ENCODE data around the gene CXXC5. TPM values are rescaled to one million over a fixed set of nuclear protein-coding genes. Genes with fewer than 3 reads are reported as not detected.

Gene CXXC5
- polyA plus RNA-seq, 1 of the 3 experiments (the other 2 are of a cell fraction): 47.4 TPM

GRCh38 chr5:139639619-139640380, 8.3 kb upstream of the CXXC5 start:
- Histone ChIP-seq H3K27me3 (ENCODE audit: insufficient read depth) (no peaks in the 10 kb centered on the region), H3K4me1 (ENCODE audit: control insufficient read depth in 1 of 2, insufficient read depth in 2 of 2, low read depth in 1 of 2, low read length in 1 of 2) (peaks cover 45 to 65% of the 10 kb centered on the region in 2 experiments), H3K36me3 (replicated peaks in 1 of 2; ENCODE audit: control insufficient read depth in 1 of 2, insufficient read depth in 2 of 2, low read length in 1 of 2) (no peaks in the 10 kb centered on the region), H3K79me2 (ENCODE audit: insufficient read depth) (peaks cover 23% of the 10 kb centered on the region; the same call in 1 of the 2 replicates), H3F3A (replicated peaks; ENCODE audit: insufficient read depth) (peaks cover 30% of the 10 kb centered on the region), H3K9ac (no peak overlapping the region), H2AFZ (ENCODE audit: low read depth) (no peak overlapping the region), H3K4me2 (no peak overlapping the region), H3K4me3 (ENCODE audit: low read depth in 2 of 2, low read length in 1 of 2) (no peak overlapping the region), H3K27ac (ENCODE audit: low read depth in 2 of 2, low read length in 1 of 2) (peak overlapping the region in 1 of 2 experiments; percentile 99; a peak in 2 of 4 replicates), H4K20me1 (ENCODE audit: insufficient read depth) (no peaks in the 10 kb centered on the region; the same call in 1 of the 2 replicates), H3K9me3 (no peaks in the 10 kb centered on the region), H3K9me2 (no peaks in the 10 kb centered on the region)
- POLR2A ChIA-PET: interaction anchor here (2.8 to 5.4 kb wide), 2 partner anchors 9 to 38 kb away, joined by 13 to 130 read pairs; partner anchors contain the start of gene CXXC5
- peak; percentile 47 for DNase-seq
- WGBS (ENCODE audit: low lambda C conversion rate): 93% methylated on average over 3 of the region's 11 CpGs
- CTCF ChIA-PET: interaction anchor here (0.8 to 22.4 kb wide), 5 partner anchors 9 to 128 kb away, joined by 3 to 627 read pairs (median 238); partner anchors contain the start of gene CXXC5
- TF ChIP-seq MXI1 (IDR thresholded peaks at IDR 0.05; ENCODE audit: low read depth, low read length) (0 out of 2 replicates have a peak, but pooled peaks have one; percentile 18), FOSL2 (IDR thresholded peaks at IDR 0.05; ENCODE audit: borderline replicate concordance, low read depth) (peak; percentile 31; the same call in 1 of the 2 replicates), ZBTB33 (IDR thresholded peaks at IDR 0.05; ENCODE audit: borderline replicate concordance, low read depth) (0 out of 2 replicates have a peak, but pooled peaks have one; percentile 49), TCF12 (IDR thresholded peaks at IDR 0.05) (peak; percentile 12; the same call in 1 of the 2 replicates), RFX5 (IDR thresholded peaks at IDR 0.05; ENCODE audit: low read length) (no peak), NFIC (IDR thresholded peaks at IDR 0.05; ENCODE audit: borderline replicate concordance) (peak; percentile 82)

DNA sequence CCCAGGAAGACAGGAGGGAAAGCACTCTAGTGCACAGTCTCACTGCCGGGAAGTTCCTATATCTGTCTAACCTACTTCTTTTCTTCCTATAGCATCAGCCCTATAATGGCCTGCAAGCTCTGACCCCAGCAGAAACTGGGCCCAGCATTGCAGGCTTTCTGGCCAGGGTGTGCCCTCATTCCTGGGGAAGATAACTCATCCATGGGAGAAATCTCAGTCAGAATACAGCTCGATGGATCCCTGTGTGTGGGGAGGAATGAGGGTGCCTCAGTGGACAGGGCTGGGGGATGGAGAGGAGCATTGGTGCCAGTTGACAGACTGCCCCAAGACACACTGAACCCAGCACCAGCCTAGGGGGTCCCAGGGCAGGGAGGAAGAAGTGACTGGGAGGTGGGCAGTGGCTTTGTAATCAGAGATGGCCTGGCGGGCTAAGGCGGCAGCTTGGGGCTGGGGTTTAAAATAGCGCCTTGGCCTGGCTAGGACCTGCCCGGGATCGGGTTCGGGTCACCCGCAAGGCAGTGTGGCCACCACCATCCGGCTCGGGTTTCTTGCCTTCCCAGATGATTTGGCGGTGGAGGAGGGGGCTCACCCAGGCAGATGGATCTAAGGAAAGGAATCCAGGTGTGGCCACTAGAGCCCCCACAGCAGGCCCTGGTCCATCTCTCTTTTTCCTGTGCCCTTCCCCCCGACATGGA, 7.6 kb upstream of the CXXC5 start:
- no peak overlapping the region for H3K4me3 ChIP-seq (ENCODE audit: low read depth in 2 of 2, low read length in 1 of 2)
- ChIA-PET CTCF (interaction anchor here (0.8 to 22.4 kb wide), 5 partner anchors 8 to 127 kb away, joined by 3 to 627 read pairs (median 238); partner anchors contain the start of gene CXXC5), POLR2A (interaction anchor here (5.4 kb wide), 1 partner anchor 9 kb away, joined by 130 read pairs; the partner anchor contains the start of gene CXXC5)
- H3K27me3 ChIP-seq (ENCODE audit: insufficient read depth): no peaks in the 10 kb centered on the region
- H3F3A ChIP-seq (replicated peaks; ENCODE audit: insufficient read depth): peaks cover 24% of the 10 kb centered on the region
- H4K20me1 ChIP-seq (ENCODE audit: insufficient read depth): no peaks in the 10 kb centered on the region
- peaks cover 41 to 63% of the 10 kb centered on the region in 2 experiments for H3K4me1 ChIP-seq (ENCODE audit: control insufficient read depth in 1 of 2, insufficient read depth in 2 of 2, low read depth in 1 of 2, low read length in 1 of 2)
- no peak overlapping the region for H2AFZ ChIP-seq (ENCODE audit: low read depth)
- H3K27ac ChIP-seq (ENCODE audit: low read depth in 2 of 2, low read length in 1 of 2): peak overlapping the region in 1 of 2 experiments; percentile 99; a peak in 1 of 4 replicates
- peaks cover 16% of the 10 kb centered on the region; the same call in 1 of the 2 replicates for H3K79me2 ChIP-seq (ENCODE audit: insufficient read depth)
- no peaks in the 10 kb centered on the region for H3K9me2 ChIP-seq
- no peaks in the 10 kb centered on the region for H3K9me3 ChIP-seq
- H3K9ac ChIP-seq: no peak overlapping the region
- H3K4me2 ChIP-seq: no peak overlapping the region
- peak; percentile 6 for DNase-seq
- no peaks in the 10 kb centered on the region for H3K36me3 ChIP-seq (replicated peaks in 1 of 2; ENCODE audit: control insufficient read depth in 1 of 2, insufficient read depth in 2 of 2, low read length in 1 of 2)
- 95% methylated on average over 12 of the region's 13 CpGs for WGBS (ENCODE audit: low lambda C conversion rate)
- TF ChIP-seq, protein P1, sequence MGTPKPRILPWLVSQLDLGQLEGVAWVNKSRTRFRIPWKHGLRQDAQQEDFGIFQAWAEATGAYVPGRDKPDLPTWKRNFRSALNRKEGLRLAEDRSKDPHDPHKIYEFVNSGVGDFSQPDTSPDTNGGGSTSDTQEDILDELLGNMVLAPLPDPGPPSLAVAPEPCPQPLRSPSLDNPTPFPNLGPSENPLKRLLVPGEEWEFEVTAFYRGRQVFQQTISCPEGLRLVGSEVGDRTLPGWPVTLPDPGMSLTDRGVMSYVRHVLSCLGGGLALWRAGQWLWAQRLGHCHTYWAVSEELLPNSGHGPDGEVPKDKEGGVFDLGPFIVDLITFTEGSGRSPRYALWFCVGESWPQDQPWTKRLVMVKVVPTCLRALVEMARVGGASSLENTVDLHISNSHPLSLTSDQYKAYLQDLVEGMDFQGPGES (IDR thresholded peaks at IDR 0.05; ENCODE audit: low read depth, low read length): no peak
- TF ChIP-seq USF1 (IDR thresholded peaks at IDR 0.05; ENCODE audit: borderline replicate concordance, low read depth) (no peak), TCF12 (IDR thresholded peaks at IDR 0.05) (no peak), PBX3 (IDR thresholded peaks at IDR 0.05) (no peak), YY1 (IDR thresholded peaks at IDR 0.05; ENCODE audit: low read depth) (no peak), REST (IDR thresholded peaks at IDR 0.05; ENCODE audit: low read depth, low read length) (no peak), FOXM1 (IDR thresholded peaks at IDR 0.05; ENCODE audit: low read depth) (no peak), RAD21 (IDR thresholded peaks at IDR 0.05; ENCODE audit: low read length) (no peak), SMC3 (IDR thresholded peaks at IDR 0.05; ENCODE audit: low read depth, low read length) (no peak), TAF1 (IDR thresholded peaks at IDR 0.05; ENCODE audit: borderline replicate concordance, low read depth, low read length) (no peak)
